NCI-H2227 treated with DMSO at 0.1 percent for 48 hours (cell line): ENCODE measurements around the gene GSTP1.
"Not testable (repeated sequence)": the region's sequence is repeated elsewhere in the genome, so short reads cannot be mapped to it uniquely, and the experiment has no call there.

Experiments
- DNase-seq: peaks from one replicate; lab custom pipeline; 2025; lab: John Stamatoyannopoulos, UW

GSTP1 gene

DNA sequence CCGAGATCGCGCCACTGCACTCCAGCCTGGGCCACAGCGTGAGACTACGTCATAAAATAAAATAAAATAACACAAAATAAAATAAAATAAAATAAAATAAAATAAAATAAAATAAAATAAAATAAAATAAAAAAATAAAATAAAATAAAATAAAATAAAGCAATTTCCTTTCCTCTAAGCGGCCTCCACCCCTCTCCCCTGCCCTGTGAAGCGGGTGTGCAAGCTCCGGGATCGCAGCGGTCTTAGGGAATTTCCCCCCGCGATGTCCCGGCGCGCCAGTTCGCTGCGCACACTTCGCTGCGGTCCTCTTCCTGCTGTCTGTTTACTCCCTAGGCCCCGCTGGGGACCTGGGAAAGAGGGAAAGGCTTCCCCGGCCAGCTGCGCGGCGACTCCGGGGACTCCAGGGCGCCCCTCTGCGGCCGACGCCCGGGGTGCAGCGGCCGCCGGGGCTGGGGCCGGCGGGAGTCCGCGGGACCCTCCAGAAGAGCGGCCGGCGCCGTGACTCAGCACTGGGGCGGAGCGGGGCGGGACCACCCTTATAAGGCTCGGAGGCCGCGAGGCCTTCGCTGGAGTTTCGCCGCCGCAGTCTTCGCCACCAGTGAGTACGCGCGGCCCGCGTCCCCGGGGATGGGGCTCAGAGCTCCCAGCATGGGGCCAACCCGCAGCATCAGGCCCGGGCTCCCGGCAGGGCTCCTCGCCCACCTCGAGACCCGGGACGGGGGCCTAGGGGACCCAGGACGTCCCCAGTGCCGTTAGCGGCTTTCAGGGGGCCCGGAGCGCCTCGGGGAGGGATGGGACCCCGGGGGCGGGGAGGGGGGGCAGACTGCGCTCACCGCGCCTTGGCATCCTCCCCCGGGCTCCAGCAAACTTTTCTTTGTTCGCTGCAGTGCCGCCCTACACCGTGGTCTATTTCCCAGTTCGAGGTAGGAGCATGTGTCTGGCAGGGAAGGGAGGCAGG, at the start of gene GSTP1:
Gene GSTP1, plus strand, starts transcription at position 566 of the 958 bp plus-strand sequence. Its CDS starts 32 bp downstream, at position 598.
- peak; percentile 90 for DNase-seq

DNA sequence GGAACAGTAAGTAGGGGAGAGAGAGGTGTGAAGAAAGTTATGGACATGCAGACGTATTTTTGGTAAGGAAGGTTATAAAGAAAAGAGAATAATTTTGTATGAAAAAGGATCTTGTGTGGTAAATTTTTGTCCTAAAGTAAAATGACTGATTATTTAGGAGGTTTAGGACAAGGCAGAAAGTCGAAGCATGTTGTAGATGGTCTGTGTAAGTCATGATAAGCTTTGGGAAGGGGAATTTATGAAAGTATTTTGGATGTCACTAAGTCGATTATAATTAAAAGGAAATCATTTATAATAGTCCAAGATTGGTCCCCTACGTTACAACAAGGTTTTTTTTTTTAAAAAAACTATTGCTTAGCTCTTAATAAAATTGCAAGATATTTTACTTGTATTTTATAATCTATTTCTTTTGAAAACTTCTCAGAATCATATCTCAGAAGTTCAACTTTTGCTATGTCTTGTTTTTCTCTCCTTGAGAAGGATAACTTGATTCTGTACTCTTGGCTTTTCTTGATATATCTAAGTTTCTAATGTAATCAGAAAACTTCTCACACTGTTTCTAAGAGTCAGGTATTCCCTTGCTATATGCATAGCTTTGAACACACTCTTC, 49.4 kb upstream of the GSTP1 start:
- no peak for DNase-seq

DNA sequence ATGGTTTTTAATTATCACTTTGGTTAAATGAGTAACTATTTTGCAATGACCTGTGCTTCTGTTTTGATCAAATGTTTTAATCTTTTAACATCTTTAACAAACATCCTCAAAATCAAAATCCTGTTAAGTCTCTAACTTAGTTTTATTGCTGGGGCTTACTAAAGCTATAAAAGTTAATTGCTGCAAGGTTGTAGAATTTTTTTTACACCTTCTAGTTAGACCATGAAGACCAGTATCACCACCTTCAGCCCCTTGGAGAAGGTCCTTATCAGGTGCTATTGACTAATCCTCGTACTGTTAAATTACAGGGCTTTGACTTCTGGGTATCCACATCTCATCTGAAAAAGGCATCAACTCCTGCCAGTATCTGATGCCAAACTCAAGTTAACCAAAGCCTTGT, 48.1 kb upstream of the GSTP1 start:
- DNase-seq, result no peak

DNA sequence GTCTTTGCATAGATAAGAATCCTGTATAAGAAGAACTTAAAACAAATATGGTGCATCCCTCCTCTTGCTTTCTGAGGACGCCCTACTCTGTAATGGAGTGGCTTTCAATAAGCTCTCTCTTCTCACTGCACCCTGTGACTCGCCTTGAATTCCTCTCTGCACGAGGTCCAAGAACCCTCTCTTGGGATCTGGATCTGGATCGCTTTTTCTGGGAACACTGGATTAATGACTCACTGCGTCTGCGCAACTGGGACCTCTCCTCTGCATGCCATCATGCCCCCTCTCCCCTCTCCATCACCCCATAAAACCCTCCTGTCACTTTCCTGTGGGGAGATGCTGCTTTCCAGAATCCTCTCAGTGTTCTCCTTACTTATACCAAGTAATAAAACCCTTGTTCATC, 45.3 kb upstream of the GSTP1 start:
- DNase-seq, result no peak

DNA sequence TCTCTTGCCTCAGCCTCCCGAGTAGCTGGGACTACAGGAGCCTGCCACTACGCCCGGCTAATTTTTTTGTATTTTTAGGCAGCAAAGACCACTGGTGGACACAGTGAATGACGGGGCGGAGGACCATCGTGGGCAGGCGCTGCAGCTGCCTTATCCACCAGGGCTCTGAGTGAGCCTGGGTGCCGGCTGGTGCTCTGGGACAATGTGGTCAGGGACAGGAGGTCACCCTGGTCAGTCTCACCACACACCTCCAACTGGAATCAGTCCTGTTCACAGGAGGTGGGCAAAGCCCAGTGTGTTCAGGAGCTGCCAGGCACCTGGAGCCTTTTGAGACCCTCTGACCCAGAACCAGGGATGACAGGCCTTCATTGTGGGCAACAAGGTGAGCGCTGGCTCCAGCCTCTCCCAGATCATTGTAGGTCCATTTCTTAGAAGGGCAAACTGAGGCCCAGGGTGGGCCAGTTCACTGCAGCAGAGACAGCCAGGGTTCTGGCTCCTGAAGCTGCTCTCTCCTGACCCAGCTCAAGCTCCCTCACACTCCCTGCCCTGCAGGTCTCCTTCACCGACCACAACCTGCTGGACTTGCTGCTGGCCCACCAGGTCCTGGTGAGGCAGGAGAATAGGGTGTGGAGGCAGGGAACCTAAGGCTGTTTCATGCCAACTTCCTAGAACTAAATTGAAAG, 44.6 kb upstream of the GSTP1 start:
- no peak for DNase-seq

DNA sequence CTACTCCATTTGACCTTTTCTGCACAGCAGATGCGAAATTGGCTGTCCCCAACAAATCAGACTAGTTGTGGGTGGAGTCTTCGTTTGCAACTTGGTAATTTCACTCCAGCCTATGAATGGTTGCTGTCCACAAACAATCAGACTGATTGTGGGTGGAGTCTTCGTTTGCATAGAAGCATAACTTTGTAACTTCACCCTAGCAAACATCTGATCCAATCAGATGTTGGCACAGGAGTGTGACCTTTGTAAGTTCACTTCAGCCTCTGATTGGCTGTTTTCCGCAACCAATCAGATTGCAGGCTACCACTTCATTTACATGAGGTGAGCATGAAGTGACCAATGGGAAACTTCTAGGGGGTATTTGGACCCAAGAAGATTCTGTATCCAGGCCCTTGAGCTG, 44.1 kb upstream of the GSTP1 start:
- DNase-seq, result no peak

DNA sequence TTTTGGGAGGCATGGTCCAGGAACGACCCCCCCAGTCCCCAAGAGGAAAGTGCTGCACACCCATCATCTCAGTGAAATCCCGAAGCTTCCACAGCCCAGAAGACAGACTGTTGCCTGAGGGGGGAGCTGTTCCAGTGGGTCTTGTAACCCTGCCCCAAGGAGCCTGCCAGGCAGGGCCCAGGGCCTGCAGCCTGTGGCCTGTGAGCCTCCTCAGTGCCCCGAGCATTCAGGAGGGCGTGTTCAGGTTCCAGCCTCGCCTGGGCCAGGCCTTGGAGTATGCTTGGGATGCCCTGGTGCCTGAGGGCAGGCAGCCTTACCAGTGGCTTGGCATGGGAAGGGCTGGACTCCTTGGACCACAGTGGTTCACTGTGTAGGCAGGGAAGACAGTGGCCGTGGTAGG, 42.4 kb upstream of the GSTP1 start:
- DNase-seq, result no peak

DNA sequence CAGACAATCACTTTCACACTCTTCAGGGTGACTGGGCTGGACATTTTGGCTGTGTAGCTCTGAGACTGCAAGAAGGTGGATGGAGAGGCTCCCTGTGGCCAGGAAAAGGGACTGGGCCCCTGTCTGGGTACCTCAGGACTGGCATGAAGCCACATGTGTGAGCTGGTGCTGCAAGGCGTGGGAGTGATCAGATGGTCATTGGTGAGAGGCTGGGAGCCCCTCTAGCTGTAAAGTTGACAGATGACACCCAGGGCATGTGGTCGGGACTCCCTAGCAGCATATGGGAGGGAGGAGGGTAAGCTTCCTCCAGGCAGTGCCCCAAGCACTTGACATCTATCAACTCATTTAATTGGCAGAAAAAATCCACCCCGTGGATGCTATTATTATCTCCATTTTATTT, 41.4 kb upstream of the GSTP1 start:
- no peak for DNase-seq

DNA sequence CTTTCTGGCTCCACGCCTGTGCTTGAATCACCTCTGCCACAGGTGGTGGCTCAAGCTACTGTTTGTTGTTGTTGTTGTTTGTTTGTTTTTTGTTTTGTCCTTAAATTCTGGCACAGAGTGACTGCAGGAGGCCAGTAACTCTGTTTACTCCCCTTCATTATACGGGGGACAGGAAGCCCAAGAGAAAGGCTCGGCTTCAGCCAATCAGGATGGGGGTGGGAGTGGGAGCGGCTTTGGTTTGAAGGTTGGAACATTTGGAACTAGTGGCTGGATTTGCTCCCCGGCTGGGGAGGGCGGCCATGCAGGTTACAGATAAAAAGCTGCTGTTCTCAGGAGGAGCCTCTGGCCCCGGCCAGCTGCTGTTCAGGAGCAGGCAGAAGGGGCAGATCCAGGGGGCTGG, 40.6 kb upstream of the GSTP1 start:
- no peak for DNase-seq

DNA sequence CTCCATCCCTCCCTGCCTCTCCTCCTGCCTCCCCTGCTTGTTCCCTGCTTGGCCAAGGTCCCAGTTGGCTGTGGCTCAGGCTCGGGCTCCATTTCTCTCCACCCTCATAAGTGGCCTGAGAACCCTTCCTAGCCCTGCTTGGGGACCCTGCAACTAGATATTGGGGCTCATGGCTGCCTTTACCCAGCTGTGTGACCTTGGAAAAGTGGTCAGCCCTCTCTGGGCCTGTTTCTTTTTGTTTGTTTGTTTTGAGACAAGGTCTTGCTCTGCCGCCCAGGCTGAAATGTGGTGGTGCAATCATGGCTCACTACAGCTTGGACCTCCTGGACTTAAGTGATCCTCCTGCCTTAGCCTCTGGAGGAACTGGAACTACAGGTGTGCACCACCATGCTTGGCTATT, 40.0 kb upstream of the GSTP1 start:
- DNase-seq, result no peak

DNA sequence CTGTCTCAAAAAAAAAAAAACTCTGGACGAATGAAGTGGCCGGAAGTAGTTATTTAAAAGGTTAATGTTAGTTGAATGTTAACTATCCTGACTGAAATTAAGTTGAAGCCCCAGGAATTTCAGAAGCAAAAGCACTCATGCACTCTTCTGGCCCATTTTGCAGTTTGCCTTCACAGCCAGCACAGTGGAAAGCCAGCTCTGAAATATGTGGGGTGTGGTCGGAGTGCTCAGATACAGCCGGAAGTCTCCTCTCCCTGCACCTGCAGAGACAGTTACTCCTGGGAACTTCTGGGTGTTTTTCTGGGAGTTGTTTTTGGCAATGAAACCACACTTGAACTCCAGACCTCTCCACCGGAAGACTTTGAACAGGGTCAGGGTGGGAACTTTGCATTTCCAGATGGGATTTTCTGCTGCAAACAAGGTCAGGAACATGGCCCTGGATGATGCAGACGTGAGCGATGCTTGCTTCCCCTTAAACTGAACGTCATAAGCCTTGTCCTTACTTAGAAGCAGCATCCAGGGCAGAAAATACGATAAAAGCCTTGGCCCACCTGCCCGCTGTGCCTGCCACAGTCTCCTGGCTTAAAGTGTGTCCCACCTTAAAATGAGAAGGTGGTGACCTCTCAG, 38.9 kb upstream of the GSTP1 start:
- DNase-seq, result no peak

DNA sequence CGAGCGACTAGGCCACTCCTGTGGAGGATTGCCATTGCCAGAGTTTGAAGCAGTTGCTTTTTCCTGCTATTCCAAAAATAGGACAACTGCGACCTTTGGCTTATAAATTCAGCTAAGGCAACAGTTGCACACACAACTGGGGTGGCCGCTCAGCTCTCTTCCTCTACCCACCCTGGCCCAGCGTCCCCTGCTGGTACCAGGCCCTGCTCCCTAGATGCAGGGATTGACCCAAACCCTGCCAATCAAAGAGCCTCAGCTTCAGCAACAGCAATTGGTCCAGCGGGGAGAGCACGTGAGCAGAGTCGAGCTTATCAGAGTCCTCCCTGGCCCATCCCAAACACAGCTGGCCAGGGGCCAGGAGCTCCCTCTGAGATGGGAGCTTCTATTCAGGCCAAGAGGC, 38.3 kb upstream of the GSTP1 start:
- DNase-seq, result no peak

DNA sequence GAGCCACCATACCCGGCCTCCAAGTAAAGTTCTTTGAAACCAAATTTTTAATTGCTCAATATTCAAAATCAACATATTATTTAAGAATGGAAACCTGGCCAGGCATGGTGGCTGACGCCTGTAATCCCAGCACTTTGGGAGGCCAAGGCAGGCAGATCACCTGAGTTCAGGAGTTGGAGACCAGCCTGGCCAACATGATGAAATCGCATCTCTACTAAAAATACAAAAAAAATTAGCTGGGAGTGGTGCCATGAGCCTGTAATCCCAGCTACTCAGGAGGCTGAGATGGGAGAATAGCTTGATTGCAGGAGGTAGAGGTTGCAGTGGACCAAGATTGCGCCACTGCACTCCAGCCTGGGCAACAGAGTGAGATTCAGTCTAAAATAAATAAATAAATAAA, 35.5 kb upstream of the GSTP1 start:
- not testable (repeated sequence) for DNase-seq

DNA sequence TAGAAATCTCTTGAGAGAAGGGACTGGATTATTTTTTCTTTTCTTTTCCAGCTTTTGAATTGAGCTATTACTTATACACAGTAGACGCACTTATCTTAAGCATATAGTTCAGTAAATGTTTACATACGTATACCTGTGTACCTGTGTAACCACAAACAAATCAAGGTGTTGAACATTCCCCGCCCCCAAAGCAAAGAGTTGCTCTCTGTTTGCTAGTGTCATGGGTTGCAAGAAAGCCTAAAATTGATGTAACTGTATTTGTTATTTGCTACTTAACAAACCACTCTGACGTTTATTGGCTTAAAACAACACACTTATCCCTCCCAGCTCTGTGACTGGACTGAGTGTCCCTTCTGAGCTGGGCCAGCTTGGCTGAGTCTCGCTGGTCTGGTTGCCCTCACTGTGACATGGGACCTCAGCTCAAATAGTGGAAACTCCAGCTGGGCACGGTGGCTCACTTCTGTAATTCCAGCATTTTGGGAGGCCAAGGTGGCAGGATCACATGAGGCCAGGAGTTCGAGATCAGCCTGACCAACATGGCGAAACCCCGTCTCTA, 35.0 kb upstream of the GSTP1 start:
- DNase-seq, result no peak

DNA sequence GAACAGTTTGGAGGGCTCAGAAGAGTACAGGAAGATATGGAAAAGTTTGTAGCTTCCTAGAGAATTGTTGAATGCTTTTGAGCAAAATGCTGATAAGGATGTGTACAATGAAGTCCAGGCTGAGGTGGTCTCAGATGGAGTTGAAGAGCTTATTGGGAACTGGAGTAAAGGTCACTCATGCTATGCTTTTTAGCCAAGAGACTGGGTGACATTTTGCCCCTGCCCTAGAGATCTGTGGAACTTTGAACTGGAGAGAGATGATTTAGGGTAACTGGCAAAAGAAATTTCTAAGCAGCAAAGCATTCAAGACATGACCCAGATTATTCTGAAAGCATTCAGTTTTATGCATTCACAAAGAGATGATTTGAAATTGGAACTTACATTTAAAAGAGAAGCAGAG, 32.5 kb upstream of the GSTP1 start:
- no peak for DNase-seq

DNA sequence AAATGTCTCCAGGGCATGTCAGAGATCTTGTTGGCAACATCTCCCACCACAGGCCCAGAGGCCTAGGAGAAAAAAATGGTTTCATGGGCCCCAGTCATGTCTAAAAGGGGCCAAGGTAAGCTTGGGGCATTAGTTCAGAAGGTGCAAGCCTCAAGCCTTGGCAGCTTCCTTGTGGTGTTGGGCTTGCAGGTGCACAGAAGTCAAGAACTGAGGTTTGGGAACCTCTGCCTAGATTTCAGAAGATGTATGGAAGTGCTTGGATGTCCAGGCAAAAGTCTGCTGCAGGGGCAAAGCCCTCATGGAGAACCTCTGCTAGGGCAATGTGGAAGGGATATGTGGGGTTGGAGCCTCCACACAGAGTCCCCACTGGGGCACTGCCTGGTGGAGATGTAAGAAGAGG, 31.9 kb upstream of the GSTP1 start:
- not testable (repeated sequence) for DNase-seq

DNA sequence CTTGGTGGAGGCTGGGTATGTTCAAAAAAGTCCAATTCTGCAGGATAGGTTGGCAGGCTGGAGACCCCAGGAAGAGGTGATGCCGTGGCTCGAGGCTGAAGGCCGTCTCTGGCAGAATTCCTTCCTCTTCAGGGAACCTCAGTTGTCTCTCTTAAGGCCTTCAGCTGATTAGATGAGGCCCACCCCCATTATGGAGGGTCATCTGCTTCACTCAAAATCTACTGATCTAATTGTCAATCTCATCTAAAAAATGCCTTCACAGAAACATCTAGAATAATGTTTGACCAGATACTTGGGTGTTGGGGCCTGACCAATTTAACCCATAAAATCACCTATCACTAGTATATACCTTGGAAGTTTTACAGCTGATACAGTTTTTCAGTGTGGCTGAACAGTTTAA, 27.4 kb upstream of the GSTP1 start:
- DNase-seq, result no peak

DNA sequence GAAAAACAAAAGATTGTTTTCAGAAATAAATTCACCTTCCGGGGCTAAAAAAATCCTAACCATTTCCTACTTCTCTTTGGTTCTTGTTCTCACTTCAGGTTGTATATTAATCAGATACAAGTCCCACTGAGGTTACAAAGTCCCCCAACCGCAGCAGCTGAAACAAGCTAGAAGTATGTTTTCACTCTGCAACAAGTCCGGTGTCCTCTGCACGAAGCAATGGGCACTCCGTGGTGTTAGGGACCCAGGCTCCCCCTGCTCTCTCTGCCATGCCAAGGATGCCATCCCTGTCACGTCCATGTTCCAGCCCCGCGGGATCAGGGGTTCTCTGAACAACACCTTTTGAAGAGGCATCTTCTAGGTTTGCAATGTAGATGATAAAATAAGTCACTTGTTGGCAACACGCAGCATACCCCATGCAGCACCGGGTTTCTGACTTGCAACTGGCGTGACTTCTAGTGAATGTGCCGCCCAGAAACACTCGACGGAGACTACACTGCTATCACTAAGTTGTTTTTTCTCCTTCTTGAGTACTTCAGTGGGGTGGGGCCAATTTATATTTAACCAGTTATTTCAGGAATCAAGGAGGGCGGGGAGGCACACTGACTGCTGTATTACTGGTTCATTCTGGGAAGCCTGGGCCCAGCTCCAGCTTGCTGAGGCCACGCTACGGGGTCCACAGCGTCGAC, 25.4 kb upstream of the GSTP1 start:
- no peak for DNase-seq

DNA sequence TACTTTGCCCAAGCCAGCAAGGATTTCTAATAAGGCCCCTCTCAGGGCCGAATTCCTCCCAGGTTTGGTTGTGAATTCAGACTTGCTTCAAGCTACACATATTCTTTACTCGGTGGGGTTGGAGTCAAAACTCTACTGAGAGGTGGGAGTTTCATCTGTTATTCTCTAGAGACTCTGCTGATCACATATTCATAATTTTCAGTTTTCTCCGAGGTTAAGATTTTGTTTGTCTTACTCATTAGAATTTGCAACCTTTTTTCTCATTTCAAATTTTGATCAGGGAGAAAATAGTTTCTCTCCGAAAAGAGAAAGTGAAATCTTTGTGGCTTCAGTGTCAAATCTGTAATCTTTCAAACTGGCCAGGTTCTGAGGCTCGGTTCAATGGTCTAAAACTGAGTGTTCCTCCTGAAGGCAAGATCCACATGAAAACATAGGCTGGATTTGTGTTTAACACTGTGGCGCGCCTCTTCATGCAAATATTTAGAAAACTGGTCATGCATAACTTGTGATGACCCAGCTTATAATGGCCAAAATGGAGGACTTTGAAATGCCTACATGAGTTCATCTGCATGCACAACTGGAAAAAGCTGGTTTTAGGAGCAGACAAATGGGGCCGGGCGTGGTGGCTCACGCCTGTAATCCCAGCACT, 21.5 kb upstream of the GSTP1 start:
- no peak for DNase-seq

DNA sequence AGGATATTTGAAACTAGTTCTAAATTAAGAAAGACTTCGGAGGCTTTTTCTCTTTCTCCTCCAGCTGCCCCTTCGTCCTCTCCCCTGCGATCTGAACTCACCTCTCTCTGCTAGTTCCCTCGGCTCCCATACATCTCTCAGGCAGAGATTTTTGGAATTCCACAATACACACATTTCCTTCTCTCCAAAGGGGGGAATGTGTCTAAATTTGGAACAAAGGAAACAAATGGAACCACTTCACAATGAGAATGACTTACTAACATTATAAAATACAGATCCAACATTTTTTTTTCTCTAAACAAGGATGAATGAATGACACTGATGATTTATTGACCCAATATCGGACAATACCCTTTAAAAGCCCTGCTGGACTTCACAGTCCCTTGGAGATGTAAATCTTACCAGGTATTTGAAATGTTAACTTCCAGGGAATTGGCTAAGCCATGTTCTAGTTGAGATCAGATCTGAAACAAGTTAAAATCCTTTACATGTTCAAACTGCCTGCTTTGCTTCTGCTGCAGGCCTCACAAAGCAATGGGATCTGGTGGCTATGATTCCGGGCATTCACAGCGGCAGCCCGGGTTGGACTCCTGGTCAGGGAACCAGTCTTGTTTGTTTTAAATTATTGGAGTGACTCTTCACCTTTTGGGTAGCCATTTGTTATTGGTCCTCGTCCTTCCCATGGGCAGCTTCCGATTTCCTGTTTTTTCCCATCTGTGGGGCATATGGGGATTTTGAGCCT, 20.5 kb upstream of the GSTP1 start:
- no peak for DNase-seq
